ENCODE measurements around the gene RDH11. TPM values are rescaled to one million over a fixed set of nuclear protein-coding genes. Genes with fewer than 3 reads are reported as not detected.

The RDH11 gene
- total RNA-seq, 4 donors from 2014 or later: 24.8 to 53.6 (median 41.6) TPM

DNA sequence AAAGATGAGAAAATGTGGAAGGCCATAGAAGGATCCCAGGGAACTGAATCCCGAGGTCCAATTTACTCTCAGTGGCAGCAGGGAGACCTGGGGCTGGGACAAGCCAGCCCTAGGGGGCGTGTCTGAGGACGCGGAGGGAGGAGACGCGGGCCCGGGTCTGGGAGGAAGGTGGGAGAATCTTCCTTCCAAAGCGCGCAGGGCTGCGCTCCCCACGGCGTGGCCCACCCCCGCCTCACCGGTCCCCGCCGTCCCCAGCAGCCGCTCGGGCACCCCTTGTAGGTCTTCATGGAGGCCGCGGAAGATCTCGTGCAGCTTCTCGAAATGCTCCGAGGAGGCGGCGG, 21.5 kb downstream of the RDH11 start:
- H3K4me1 ChIP-seq: peaks cover 0 to 26% (median 2%) of the 10 kb centered on the region in 4 donors
- peak overlapping the region; percentile 93 to 97 (median 96) for H3K27ac ChIP-seq
- TF ChIP-seq, protein P1, sequence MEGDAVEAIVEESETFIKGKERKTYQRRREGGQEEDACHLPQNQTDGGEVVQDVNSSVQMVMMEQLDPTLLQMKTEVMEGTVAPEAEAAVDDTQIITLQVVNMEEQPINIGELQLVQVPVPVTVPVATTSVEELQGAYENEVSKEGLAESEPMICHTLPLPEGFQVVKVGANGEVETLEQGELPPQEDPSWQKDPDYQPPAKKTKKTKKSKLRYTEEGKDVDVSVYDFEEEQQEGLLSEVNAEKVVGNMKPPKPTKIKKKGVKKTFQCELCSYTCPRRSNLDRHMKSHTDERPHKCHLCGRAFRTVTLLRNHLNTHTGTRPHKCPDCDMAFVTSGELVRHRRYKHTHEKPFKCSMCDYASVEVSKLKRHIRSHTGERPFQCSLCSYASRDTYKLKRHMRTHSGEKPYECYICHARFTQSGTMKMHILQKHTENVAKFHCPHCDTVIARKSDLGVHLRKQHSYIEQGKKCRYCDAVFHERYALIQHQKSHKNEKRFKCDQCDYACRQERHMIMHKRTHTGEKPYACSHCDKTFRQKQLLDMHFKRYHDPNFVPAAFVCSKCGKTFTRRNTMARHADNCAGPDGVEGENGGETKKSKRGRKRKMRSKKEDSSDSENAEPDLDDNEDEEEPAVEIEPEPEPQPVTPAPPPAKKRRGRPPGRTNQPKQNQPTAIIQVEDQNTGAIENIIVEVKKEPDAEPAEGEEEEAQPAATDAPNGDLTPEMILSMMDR (IDR thresholded peaks at IDR 0.05): peak in 3 of 6 experiments; percentile 16 to 24 (median 21)
- TF ChIP-seq POLR2A (IDR thresholded peaks at IDR 0.05): no peak
- peaks cover 0 to 6% (median 0%) of the 10 kb centered on the region in 3 donors for H3K36me3 ChIP-seq
- no peaks in the 10 kb centered on the region for H3K27me3 ChIP-seq
- H3K9me3 ChIP-seq: no peaks in the 10 kb centered on the region
- H3K4me3 ChIP-seq: peak overlapping the region; percentile 75 to 93 (median 89)
- DNase-seq: peak; percentile 64 to 83 (median 79)

DNA sequence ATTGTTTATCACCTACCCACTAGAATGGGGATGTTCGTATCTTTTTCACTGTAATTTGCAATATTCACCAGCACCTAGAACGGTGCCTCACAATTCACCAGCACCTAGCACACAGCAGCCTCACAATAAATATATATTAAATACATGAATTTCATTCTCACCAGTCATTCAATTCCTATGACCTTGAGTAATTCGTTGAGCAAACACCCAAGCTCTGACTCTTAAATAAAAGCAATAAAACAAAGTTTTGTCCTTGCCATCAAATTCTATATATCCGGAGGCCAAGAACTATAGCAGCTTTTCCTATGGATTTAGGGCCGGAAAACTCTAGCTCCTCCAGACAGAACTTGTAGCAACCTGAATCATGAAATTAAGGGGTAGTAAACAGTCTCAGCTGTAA, 22.1 kb downstream of the RDH11 start:
- Histone ChIP-seq H3K27me3 (no peaks in the 10 kb centered on the region), H3K9me3 (no peaks in the 10 kb centered on the region), H3K36me3 (peaks cover 0 to 6% (median 0%) of the 10 kb centered on the region in 3 donors), H3K27ac (peak overlapping the region in 1 of 4 donors; percentile 95), H3K4me3 (peak overlapping the region; percentile 75 to 93 (median 89)), H3K4me1 (peaks cover 0 to 26% (median 2%) of the 10 kb centered on the region in 4 donors)
- no peak for DNase-seq
- TF ChIP-seq, protein P1 (IDR thresholded peaks at IDR 0.05): no peak
- no peak for TF ChIP-seq POLR2A (IDR thresholded peaks at IDR 0.05)

DNA sequence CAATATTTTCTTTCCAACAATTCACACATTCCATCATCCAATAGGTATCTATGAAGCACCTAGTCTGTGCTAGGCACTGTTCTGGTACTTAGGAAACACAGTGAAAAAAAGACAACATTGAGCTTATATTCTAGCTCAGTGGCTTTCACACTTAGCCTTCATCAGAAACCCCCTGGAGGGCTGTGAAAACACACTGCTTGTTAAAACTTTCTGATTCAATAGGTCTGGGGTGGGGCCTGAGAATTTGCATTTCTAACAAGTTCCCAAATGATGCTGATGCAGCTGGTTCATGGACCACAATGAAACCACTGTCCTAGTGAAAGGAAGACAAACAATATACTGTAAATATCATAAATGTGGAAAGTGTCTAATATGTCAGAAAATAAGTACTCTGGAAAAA, 27.0 kb downstream of the RDH11 start:
- H3K4me3 ChIP-seq: no peak overlapping the region
- no peak overlapping the region for H3K27ac ChIP-seq
- H3K27me3 ChIP-seq: no peaks in the 10 kb centered on the region
- H3K9me3 ChIP-seq: no peaks in the 10 kb centered on the region
- H3K4me1 ChIP-seq: peaks cover 0 to 30% (median 2%) of the 10 kb centered on the region in 4 donors
- TF ChIP-seq, protein P1 (IDR thresholded peaks at IDR 0.05): no peak
- no peak for TF ChIP-seq POLR2A (IDR thresholded peaks at IDR 0.05)
- H3K36me3 ChIP-seq: no peaks in the 10 kb centered on the region
- no peak for DNase-seq

DNA sequence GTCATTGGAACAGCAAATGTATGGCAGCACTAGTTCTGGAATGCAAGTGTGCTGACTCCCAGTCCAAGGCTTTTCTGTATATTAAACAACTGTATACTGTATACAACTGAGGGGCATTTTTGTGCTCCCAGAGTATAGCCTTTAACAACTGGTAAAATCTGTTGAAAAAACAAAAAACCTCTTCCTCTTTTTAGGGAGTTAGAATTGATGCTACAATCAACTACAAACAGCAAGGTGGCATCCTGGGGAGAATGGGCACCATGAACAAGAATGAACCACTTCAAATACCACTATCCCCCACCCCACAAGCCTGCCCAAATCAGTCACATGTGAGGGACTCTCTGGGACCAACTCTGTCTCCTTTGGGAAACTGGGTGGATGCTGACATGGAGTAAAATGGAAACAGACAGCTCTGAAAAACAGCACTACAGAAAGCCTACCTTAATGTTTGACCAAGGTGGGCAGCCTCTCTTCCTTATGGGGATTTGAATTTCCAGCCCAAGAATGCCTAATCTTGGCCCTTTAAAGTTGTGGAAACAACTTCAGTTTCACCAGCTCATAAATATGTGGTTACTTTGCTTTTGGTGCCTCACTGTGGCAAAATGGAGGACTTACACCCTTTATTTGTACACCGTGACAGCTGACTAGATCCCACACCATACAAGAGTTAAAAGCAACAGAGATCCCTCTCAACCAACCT, 28.7 kb downstream of the RDH11 start:
- no peaks in the 10 kb centered on the region for H3K9me3 ChIP-seq
- no peaks in the 10 kb centered on the region for H3K36me3 ChIP-seq
- H3K4me3 ChIP-seq: no peak overlapping the region
- no peaks in the 10 kb centered on the region for H3K27me3 ChIP-seq
- H3K27ac ChIP-seq: no peak overlapping the region
- DNase-seq: peak in 1 of 3 donors; percentile 56
- no peak for TF ChIP-seq POLR2A (IDR thresholded peaks at IDR 0.05)
- TF ChIP-seq, protein P1 (IDR thresholded peaks at IDR 0.05): peak; percentile 21 to 84 (median 70)
- H3K4me1 ChIP-seq: peaks cover 0 to 13% (median 0%) of the 10 kb centered on the region in 4 donors

DNA sequence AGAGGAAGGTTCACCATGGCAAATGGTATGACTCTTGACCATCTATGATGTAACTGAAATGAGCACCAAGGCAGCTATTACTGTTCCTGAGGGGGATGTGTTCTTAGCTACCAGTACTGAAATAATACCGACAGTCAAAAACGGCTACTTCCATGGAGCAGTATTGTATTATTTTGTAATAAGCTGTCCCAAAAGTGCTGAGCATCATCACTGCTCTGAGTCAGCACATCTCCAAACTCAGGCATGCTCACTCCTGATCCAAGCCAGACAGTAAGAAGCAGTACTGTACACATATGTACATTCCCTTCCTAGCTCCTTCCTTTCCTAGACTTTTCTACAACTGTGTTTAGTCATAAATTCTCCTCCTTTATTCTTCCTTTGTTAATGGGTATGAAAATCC, 29.7 kb downstream of the RDH11 start:
- no peak overlapping the region for H3K4me3 ChIP-seq
- TF ChIP-seq POLR2A (IDR thresholded peaks at IDR 0.05): no peak
- TF ChIP-seq, protein P1 (IDR thresholded peaks at IDR 0.05): no peak
- no peaks in the 10 kb centered on the region for H3K9me3 ChIP-seq
- peaks cover 0 to 7% (median 0%) of the 10 kb centered on the region in 4 donors for H3K4me1 ChIP-seq
- peaks cover 0 to 3% (median 0%) of the 10 kb centered on the region in 3 donors for H3K36me3 ChIP-seq
- DNase-seq: no peak
- H3K27me3 ChIP-seq: no peaks in the 10 kb centered on the region
- no peak overlapping the region for H3K27ac ChIP-seq

Data from Peyer's patch (tissue), 4 donors.